Mucosa of stomach (tissue), 1 donor: Measurements from ENCODE around the gene GALM.

Experiments used
- H3K27me3 ChIP-seq: one replicate; pipeline ENCODE4 v1.7.0; 2013; ENCODE audit warnings: mild to moderate bottlenecking, low read length; ENCODE audit not compliant: control insufficient read depth, insufficient read depth
- H3K36me3 ChIP-seq: one replicate; pipeline ENCODE4 v1.7.0; 2013; ENCODE audit warnings: low read length; ENCODE audit not compliant: control insufficient read depth, insufficient read depth
- H3K4me1 ChIP-seq: one replicate; pipeline ENCODE4 v1.7.0; 2013; ENCODE audit warnings: mild to moderate bottlenecking, low read length; ENCODE audit not compliant: control insufficient read depth, insufficient read depth
- H3K4me3 ChIP-seq: one replicate; pipeline ENCODE4 v1.7.0; 2013; ENCODE audit warnings: low read length
- H3K9ac ChIP-seq: one replicate; pipeline ENCODE4 v1.7.0; 2013; ENCODE audit warnings: mild to moderate bottlenecking, low read length, moderate library complexity
- H3K9me3 ChIP-seq: one replicate; pipeline ENCODE4 v1.7.0; 2013; ENCODE audit warnings: mild to moderate bottlenecking, low read length, moderate library complexity; ENCODE audit not compliant: control insufficient read depth
- donor health status: Pancreatic carcinoma.

The GALM gene

DNA sequence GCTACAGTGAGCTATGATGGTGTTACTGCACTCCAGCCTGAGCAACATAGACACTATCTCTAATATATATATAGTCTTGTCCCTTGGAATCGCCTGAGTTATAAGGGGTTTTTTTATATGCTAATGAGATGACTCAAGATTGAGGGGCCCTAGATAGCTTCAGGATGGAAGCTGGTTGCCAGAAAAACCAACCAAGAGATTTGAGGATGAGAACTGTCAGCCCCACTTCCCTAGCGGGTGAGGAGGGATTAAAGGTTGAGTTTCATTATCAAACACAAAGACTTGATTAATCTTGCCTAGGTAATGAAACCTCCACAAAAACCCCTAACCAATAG lies 12.6 kb upstream of the GALM start:
- no peak overlapping the region for H3K4me3 ChIP-seq
- no peak overlapping the region for H3K9ac ChIP-seq
- no peaks in the 10 kb centered on the region for H3K9me3 ChIP-seq
- H3K4me1 ChIP-seq = peaks cover 23% of the 10 kb centered on the region
- no peaks in the 10 kb centered on the region for H3K27me3 ChIP-seq
- no peaks in the 10 kb centered on the region for H3K36me3 ChIP-seq

DNA sequence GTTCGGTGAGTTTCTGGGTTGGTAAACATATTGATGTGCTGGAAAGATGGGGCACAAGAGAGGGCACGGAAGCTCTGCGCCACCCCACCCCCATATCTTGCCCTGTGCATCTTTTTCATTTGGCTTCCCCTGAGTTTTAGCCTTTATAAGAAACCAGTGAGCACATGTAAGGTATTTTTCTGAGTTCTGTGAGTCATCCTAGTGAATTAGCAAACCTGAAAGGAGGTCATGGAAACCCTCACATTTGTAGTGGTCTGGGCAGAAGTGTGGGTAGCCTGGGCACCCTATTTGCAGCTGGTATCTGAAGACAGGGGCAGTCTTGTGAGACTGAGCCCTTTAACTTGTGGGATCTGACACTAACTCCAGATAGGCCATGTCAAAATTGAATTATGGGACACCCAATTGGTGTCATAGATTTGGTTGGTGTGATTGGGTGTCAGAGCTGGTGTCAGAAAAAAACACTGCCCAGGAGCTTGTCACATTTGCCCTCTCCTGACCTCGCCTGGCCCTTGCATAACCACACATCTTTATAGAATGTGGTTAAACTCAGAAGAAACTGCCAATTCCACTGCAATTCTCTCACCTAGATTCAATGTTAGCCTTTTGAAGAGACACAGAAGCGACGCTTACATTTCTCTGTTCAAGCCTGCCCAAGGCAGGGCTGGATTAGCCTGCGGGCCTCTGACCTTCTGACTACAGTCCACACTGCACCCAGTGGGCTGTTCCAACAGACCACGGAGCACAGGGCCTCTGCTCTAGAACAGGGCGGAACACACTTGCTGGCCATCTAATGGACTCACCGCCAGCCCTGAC lies 12.0 kb upstream of the GALM start:
- Histone ChIP-seq H3K4me3 (no peak overlapping the region), H3K4me1 (peaks cover 23% of the 10 kb centered on the region), H3K36me3 (no peaks in the 10 kb centered on the region), H3K9me3 (no peaks in the 10 kb centered on the region), H3K9ac (no peak overlapping the region), H3K27me3 (no peaks in the 10 kb centered on the region)

DNA sequence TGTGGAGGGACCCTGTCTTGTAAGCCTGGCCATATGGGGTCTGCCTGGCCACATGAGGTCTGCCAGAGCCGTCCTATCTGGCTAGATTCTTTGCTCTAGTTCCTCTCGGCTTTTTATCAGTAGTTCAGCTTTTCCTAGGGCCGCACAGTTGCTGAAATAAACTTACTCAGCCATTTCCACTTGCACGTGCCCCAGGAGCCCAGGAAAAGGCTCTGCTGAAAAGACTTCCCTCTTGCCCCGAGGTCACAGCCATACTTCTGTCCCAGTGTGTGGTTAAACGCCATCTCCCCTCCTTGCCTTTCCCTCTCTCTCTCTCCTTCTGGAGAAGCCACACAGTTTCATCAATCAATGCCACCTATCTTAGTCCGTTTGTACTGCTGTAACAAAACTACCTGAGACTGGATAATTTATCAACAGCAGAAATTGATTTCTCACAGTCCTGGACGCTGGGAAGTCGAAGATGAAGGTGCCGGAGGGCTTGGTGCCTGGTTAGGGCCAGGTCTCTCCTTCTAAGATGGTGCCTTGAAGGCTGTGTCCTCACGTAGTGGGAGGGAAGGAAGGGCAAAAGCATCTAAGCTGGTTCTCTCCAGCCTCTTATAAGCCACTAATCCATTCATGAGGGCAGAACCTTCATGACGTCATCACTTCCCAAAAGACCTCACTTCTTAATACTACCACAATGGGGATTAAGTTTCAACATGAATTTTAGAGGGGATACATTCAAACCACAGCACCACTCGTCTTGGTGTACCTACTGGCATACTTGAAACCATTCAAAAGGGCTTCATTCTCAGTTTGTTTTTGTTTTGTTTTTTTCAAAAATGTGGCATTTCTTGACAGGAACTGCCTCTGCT lies 11.2 kb upstream of the GALM start:
- H3K36me3 ChIP-seq = no peaks in the 10 kb centered on the region
- no peaks in the 10 kb centered on the region for H3K9me3 ChIP-seq
- no peaks in the 10 kb centered on the region for H3K27me3 ChIP-seq
- peaks cover 22% of the 10 kb centered on the region for H3K4me1 ChIP-seq
- H3K9ac ChIP-seq = no peak overlapping the region
- H3K4me3 ChIP-seq = no peak overlapping the region

DNA sequence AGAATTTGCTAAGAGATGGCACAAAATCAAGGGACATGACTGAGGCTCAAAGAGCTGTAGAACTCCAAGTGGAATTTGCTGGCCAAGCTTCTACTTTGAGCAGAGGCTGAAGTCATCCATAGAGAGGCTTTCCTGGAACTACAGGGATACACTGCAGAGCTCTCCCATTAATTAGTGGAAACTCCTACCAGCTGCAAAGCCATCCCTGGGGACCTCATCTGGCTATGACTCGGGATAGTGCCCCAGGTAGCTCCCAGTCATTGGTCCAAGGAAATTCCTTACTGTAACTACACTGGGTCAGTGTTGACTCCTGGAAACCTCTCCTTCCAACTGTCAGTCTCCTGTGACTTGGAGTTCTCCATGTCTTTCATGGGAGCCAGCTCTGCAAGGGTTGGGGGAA lies 10.5 kb upstream of the GALM start:
- no peaks in the 10 kb centered on the region for H3K27me3 ChIP-seq
- peaks cover 15% of the 10 kb centered on the region for H3K4me1 ChIP-seq
- no peaks in the 10 kb centered on the region for H3K36me3 ChIP-seq
- no peak overlapping the region for H3K4me3 ChIP-seq
- no peaks in the 10 kb centered on the region for H3K9me3 ChIP-seq
- no peak overlapping the region for H3K9ac ChIP-seq

DNA sequence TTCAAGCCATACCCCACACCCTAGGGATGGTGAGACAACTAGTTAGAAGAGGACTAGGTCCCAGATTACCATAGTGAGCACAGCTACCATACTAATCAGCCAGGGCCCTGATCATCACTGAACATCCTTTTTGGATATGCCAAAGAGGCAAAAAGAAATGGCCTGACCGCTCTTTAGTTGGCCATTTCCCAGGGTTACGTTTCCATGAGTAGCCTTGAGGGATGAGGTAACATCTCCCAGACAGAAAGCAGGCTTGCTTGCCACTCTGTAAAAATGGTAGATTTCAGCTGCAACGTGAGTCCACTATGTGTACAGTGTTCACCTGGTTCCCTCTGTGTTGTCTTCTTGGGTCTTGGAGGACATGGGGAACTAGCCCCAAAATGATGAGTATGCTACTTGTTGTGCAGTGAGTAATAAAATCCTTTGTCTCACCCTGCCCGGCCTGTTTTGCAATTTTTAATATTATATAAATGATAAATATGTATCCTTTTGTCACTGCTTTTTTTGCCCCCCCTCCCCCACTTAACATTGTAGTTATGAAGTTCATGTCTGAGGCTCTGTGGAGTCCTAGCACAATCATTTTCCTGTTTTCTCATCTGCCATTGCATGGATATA lies 8.9 kb upstream of the GALM start:
- Histone ChIP-seq H3K4me1 (peaks cover 11% of the 10 kb centered on the region), H3K9me3 (no peaks in the 10 kb centered on the region), H3K36me3 (no peaks in the 10 kb centered on the region), H3K27me3 (no peaks in the 10 kb centered on the region), H3K4me3 (no peak overlapping the region), H3K9ac (no peak overlapping the region)

DNA sequence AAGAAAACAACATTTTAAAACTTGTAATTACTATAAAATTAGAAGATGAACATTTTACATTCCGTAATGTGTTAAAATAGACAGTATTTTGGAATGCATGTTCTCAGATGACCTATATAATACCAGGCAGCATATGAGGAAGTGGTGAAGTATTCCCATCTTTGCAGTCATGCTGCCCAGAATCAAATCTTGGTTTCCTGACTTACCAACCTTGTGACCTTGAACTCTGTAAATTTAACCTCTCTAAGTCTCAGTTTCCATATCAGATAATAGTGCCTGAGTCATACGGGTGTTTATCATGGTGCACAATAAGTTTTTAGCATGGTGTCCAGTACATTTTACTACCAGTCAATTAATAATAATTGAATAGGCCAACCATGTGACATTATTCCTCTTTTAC lies 7.3 kb upstream of the GALM start:
- Histone ChIP-seq H3K9ac (no peak overlapping the region), H3K36me3 (no peaks in the 10 kb centered on the region), H3K4me1 (no peaks in the 10 kb centered on the region), H3K4me3 (no peak overlapping the region), H3K27me3 (no peaks in the 10 kb centered on the region), H3K9me3 (no peaks in the 10 kb centered on the region)

DNA sequence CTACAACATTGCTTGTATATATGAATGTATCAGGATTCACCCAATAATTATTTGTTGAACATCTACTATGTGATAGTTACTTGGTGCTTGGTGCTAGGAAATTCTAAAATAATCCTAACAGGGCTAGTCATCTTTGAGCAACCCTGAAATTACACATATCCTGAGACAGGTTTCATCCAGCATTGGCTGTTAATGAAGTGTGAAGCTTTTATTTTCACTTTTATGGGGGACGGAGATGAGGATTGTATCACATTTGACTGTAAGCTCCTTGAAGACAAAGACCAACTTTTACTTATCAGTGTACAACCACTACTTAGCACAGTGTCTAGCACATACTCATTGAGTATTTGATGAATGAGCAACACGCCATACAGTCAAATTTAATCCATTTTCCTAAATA lies 6.8 kb upstream of the GALM start:
- Histone ChIP-seq H3K36me3 (no peaks in the 10 kb centered on the region), H3K9ac (no peak overlapping the region), H3K4me1 (no peaks in the 10 kb centered on the region), H3K27me3 (no peaks in the 10 kb centered on the region), H3K4me3 (no peak overlapping the region), H3K9me3 (no peaks in the 10 kb centered on the region)

DNA sequence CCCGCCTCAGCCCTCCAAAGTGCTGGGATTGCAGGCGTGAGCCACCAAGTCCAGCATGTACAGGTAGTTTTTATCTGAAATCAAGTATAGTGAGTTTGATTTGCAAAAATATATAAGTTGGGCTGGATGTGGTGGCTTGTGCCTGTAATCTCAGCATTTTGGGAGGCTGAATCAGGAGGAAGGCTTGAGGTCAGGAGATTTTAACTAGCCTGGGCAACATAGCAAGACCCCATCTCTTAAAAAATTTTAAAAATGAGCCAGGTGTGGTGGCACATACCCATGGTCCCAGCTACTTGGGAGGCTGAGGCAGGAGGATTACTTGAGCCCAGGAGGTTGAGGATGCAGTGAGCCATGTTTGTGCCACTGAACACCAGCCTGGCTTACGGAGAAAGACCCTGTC lies 5.6 kb upstream of the GALM start:
- H3K9me3 ChIP-seq = no peaks in the 10 kb centered on the region
- no peak overlapping the region for H3K9ac ChIP-seq
- H3K36me3 ChIP-seq = no peaks in the 10 kb centered on the region
- peaks cover 3% of the 10 kb centered on the region for H3K4me1 ChIP-seq
- no peaks in the 10 kb centered on the region for H3K27me3 ChIP-seq
- no peak overlapping the region for H3K4me3 ChIP-seq

DNA sequence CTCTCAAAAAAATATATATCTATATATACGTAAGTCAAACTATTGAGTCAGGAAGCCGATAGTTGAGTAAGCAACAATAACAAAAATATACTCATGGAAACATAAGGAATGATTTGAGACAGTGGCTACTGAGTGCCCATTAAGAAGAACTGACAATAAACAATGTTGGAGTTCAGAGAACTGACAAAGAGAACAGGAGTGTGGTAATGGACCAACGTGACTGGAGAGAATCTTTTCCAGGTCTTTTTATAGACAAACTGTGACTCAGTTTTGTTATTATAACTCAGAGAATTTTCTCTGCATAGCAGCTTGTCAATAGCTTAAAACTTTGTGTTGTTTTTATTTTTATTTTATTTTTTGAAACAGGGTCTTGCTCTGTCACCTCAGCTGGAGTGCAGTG lies 4.6 kb upstream of the GALM start:
- Histone ChIP-seq H3K36me3 (no peaks in the 10 kb centered on the region), H3K4me1 (peaks cover 3% of the 10 kb centered on the region), H3K9ac (no peak overlapping the region), H3K4me3 (no peak overlapping the region), H3K9me3 (no peaks in the 10 kb centered on the region), H3K27me3 (no peaks in the 10 kb centered on the region)

DNA sequence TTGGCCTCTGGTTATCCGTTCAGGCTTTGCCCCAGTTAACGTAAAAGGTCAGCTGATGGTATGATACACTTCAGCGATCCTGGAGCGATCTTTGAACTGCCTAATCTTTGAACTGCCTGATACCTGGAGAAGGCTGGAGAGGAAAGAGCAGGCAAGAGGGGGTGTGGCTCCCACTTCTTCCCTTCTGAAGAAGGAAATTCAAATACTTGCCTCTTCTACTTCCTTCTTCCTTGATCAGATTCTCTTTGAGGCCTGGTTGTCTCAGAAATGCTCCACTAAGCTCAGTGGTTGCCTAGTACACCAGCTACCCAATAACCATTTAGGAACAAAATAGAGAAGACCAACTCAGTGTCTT lies 619 bp downstream of the GALM start:
- Histone ChIP-seq H3K36me3 (no peaks in the 10 kb centered on the region), H3K9me3 (no peaks in the 10 kb centered on the region), H3K27me3 (no peaks in the 10 kb centered on the region), H3K4me1 (peaks cover 10% of the 10 kb centered on the region), H3K4me3 (peak overlapping the region; percentile 31), H3K9ac (peak overlapping the region; percentile 32)

DNA sequence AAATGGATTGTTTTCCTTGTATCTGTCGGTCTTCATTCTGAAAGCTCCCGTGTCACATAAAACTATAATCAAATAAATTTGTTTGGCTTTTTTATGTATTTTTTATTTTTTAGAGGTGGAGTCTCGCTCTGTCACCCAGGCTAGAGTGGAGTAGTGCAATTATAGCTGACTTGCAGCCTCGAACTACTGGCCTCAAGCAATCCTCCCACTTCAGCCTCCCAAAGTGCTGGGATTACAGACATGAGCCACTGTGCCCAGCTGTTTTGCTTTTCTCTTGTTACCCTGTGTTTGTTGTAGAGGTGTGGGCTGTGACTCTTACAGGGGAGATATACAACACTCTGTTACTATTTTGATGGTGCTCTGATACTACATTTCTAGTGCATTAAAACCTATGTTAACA lies 2.2 kb downstream of the GALM start:
- Histone ChIP-seq H3K4me1 (peaks cover 10% of the 10 kb centered on the region), H3K9ac (no peak overlapping the region), H3K9me3 (no peaks in the 10 kb centered on the region), H3K36me3 (no peaks in the 10 kb centered on the region), H3K4me3 (no peak overlapping the region), H3K27me3 (no peaks in the 10 kb centered on the region)

DNA sequence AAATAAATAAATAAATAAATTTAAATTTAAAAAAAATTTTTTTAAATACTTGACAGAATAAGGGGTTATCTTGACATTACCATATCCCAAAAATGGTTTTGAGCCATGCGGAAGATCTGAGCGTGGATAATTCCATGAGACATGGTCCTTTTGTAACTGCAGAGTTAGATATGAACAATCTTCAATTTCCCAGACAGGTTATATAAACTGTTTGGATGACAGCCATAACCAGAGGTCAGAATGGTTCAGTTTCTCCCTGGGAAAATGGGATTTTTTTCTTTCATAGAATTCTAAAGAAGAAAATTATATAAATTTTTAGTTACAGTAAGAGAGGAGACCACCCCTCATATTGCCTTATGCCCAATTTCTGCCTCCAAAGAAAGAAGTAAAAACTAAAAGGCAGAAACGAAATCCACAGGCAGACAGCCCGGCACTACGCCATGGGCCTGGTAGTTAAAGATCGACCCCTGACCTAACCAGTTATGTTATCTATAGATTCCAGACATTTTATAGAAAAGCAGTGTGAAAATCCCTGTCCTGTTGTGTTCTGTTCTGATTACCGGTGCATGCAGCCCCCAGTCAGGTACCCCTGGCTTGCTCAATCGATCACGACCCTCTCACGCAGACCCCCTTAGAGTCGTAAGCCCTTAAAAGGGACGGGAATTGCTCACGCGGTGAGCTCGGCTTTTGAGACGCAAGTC lies 3.0 kb downstream of the GALM start:
- no peak overlapping the region for H3K4me3 ChIP-seq
- no peaks in the 10 kb centered on the region for H3K9me3 ChIP-seq
- no peak overlapping the region for H3K9ac ChIP-seq

More for the DNA sequence above, 3.0 kb downstream of the GALM start:
- H3K36me3 ChIP-seq = no peaks in the 10 kb centered on the region
- H3K27me3 ChIP-seq = no peaks in the 10 kb centered on the region
- H3K4me1 ChIP-seq = peaks cover 10% of the 10 kb centered on the region
